Parathyroid adenoma (tissue), 2 donors: Measurements from ENCODE around the gene MAN1A1.

Experiments
- H2AFZ ChIP-seq: fragments of 300-600 bp; sonication (generic); one replicate; pipeline ENCODE4 v1.7.0; 2017; ENCODE audit warnings: antibody characterized with exemption, mild to moderate bottlenecking
- H3K27ac ChIP-seq: fragments of 300-600 bp; sonication (generic); one replicate; pipeline ENCODE4 v1.7.0; 2017
- H3K27me3 ChIP-seq: fragments of 300-600 bp; sonication (generic); one replicate; pipeline ENCODE4 v1.7.0; 2017; ENCODE audit warnings: low read length; ENCODE audit not compliant: control insufficient read depth, insufficient read depth
- H3K36me3 ChIP-seq: fragments of 300-600 bp; sonication (generic); one replicate; pipeline ENCODE4 v1.7.0; 2017; ENCODE audit warnings: low read length; ENCODE audit not compliant: control insufficient read depth, insufficient read depth
- H3K4me1 ChIP-seq: fragments of 300-600 bp; sonication (generic); one replicate; pipeline ENCODE4 v1.7.0; 2017; ENCODE audit warnings: control low read depth
- H3K4me2 ChIP-seq: fragments of 300-600 bp; sonication (generic); one replicate; pipeline ENCODE4 v1.7.0; 2017; ENCODE audit warnings: low read length
- H3K4me3 ChIP-seq: fragments of 300-600 bp; sonication (generic); one replicate; pipeline ENCODE4 v1.7.0; 2017; ENCODE audit warnings: low read depth, low read length
- H3K79me2 ChIP-seq: fragments of 300-600 bp; sonication (generic); one replicate; pipeline ENCODE4 v1.7.0; 2017; ENCODE audit warnings: control low read depth
- H3K9ac ChIP-seq: fragments of 300-600 bp; sonication (generic); one replicate; pipeline ENCODE4 v1.7.0; 2017; ENCODE audit warnings: mild to moderate bottlenecking
- H3K9me3 ChIP-seq: fragments of 300-600 bp; sonication (generic); one replicate; pipeline ENCODE4 v1.7.0; 2017; ENCODE audit warnings: low read length; ENCODE audit not compliant: control insufficient read depth
- TF ChIP-seq, protein P1 (sequence below): fragments of 300-600 bp; sonication (generic); IDR thresholded peaks from one replicate; pipeline ENCODE4 v1.7.0; 2017; ENCODE audit warnings: antibody characterized with exemption, mild to moderate bottlenecking
- donor health status: primary hyperparathyroidism.

MAN1A1 gene

DNA sequence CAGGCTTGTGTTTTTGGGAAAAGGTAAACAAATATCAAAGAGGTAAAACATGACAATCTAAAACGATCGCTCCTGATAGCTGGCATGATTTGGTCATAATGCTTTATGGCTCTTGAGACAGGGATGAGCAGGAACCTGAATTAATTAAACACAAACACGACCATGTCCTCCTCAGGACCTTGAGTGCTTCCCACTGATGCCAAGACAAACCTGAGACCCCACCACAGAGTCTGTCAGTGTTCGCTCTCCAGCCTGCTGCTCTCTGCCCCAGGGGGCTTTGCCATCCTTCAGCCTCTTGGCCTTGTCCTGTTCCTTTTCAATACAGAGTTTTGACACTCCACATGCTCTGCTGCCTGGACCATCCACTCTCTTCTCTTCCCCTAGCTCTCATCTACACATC is 119.4 kb downstream of the MAN1A1 start:
- Histone ChIP-seq H3K4me3 (no peak overlapping the region), H3K9me3 (no peaks in the 10 kb centered on the region), H3K4me1 (peaks cover 4% of the 10 kb centered on the region), H3K9ac (no peak overlapping the region), H3K27me3 (no peaks in the 10 kb centered on the region), H2AFZ (no peak overlapping the region), H3K27ac (no peak overlapping the region), H3K79me2 (no peaks in the 10 kb centered on the region), H3K36me3 (no peaks in the 10 kb centered on the region), H3K4me2 (no peak overlapping the region)
- TF ChIP-seq, protein P1, sequence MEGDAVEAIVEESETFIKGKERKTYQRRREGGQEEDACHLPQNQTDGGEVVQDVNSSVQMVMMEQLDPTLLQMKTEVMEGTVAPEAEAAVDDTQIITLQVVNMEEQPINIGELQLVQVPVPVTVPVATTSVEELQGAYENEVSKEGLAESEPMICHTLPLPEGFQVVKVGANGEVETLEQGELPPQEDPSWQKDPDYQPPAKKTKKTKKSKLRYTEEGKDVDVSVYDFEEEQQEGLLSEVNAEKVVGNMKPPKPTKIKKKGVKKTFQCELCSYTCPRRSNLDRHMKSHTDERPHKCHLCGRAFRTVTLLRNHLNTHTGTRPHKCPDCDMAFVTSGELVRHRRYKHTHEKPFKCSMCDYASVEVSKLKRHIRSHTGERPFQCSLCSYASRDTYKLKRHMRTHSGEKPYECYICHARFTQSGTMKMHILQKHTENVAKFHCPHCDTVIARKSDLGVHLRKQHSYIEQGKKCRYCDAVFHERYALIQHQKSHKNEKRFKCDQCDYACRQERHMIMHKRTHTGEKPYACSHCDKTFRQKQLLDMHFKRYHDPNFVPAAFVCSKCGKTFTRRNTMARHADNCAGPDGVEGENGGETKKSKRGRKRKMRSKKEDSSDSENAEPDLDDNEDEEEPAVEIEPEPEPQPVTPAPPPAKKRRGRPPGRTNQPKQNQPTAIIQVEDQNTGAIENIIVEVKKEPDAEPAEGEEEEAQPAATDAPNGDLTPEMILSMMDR = no peak

GRCh38 chr6:119227377-119227776 is 122.2 kb downstream of the MAN1A1 start:
- Histone ChIP-seq H2AFZ (no peak overlapping the region), H3K27ac (no peak overlapping the region), H3K9me3 (no peaks in the 10 kb centered on the region), H3K36me3 (no peaks in the 10 kb centered on the region), H3K79me2 (no peaks in the 10 kb centered on the region), H3K27me3 (no peaks in the 10 kb centered on the region), H3K4me3 (no peak overlapping the region), H3K4me1 (peaks cover 4% of the 10 kb centered on the region), H3K4me2 (no peak overlapping the region), H3K9ac (no peak overlapping the region)
- TF ChIP-seq, protein P1 = no peak

DNA sequence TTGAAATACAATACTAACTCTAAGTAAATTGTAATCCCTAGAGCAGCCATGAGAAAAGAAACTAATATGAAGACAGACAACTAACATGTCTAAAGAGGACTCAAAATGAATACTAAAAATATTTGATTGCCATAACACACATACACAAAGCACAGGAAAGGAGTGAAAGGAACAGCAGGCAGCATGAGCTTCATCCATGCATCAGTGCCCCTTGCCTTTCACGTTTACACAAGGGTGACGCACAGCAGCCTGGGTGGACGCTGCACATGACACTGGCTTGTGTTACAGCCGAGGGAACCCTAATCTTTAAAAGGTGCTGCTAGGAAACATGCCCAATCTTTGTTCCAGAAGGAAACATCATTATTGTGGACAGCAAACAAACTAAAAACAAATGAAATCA is 123.5 kb downstream of the MAN1A1 start:
- TF ChIP-seq, protein P1 = no peak
- no peak overlapping the region for H3K9ac ChIP-seq
- no peak overlapping the region for H3K4me2 ChIP-seq
- H3K4me1 ChIP-seq = peaks cover 4% of the 10 kb centered on the region
- no peak overlapping the region for H2AFZ ChIP-seq
- no peak overlapping the region for H3K27ac ChIP-seq
- no peak overlapping the region for H3K4me3 ChIP-seq
- no peaks in the 10 kb centered on the region for H3K27me3 ChIP-seq
- no peaks in the 10 kb centered on the region for H3K79me2 ChIP-seq
- H3K36me3 ChIP-seq = no peaks in the 10 kb centered on the region
- no peaks in the 10 kb centered on the region for H3K9me3 ChIP-seq

GRCh38 chr6:119224095-119224701 is 125.4 kb downstream of the MAN1A1 start:
- Histone ChIP-seq H3K36me3 (no peaks in the 10 kb centered on the region), H3K9me3 (no peaks in the 10 kb centered on the region), H3K4me3 (no peak overlapping the region), H3K79me2 (no peaks in the 10 kb centered on the region), H3K27ac (no peak overlapping the region), H3K4me2 (no peak overlapping the region), H3K4me1 (no peaks in the 10 kb centered on the region), H2AFZ (no peak overlapping the region), H3K9ac (no peak overlapping the region), H3K27me3 (no peaks in the 10 kb centered on the region)
- TF ChIP-seq, protein P1 = no peak

GRCh38 chr6:119220452-119220851 is 129.1 kb downstream of the MAN1A1 start:
- no peak overlapping the region for H2AFZ ChIP-seq
- H3K27ac ChIP-seq = no peak overlapping the region
- H3K9ac ChIP-seq = no peak overlapping the region
- H3K4me1 ChIP-seq = peaks cover 3% of the 10 kb centered on the region
- H3K36me3 ChIP-seq = no peaks in the 10 kb centered on the region
- H3K4me3 ChIP-seq = no peak overlapping the region
- no peaks in the 10 kb centered on the region for H3K9me3 ChIP-seq
- no peaks in the 10 kb centered on the region for H3K27me3 ChIP-seq
- H3K4me2 ChIP-seq = no peak overlapping the region
- TF ChIP-seq, protein P1 = no peak
- H3K79me2 ChIP-seq = no peaks in the 10 kb centered on the region
